ENCODE data around the gene SLC12A8.

DNA sequence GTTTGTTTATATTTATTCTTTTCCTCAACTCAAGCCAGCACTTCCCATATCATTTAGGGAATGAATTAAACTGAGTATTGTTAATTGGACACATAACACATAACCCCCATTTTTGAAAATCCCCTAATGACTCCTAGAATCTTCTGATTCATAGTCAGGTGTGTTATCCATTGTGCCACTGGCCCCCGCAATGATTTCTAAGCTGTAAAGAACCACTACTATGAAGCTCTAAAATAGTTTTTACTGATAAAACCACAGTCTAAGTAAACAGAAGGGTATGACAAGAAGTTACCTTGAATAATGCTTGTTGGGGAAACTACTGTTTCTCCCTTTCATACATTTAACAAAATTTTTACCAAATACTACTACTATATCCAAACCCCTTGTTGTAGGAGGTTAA, 22.3 kb upstream of the SLC12A8 start:
- TF ChIP-seq, protein P1, sequence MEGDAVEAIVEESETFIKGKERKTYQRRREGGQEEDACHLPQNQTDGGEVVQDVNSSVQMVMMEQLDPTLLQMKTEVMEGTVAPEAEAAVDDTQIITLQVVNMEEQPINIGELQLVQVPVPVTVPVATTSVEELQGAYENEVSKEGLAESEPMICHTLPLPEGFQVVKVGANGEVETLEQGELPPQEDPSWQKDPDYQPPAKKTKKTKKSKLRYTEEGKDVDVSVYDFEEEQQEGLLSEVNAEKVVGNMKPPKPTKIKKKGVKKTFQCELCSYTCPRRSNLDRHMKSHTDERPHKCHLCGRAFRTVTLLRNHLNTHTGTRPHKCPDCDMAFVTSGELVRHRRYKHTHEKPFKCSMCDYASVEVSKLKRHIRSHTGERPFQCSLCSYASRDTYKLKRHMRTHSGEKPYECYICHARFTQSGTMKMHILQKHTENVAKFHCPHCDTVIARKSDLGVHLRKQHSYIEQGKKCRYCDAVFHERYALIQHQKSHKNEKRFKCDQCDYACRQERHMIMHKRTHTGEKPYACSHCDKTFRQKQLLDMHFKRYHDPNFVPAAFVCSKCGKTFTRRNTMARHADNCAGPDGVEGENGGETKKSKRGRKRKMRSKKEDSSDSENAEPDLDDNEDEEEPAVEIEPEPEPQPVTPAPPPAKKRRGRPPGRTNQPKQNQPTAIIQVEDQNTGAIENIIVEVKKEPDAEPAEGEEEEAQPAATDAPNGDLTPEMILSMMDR (conservative IDR thresholded peaks at IDR 0.05), result no peak
- no peak for TF ChIP-seq ZFX (IDR thresholded peaks at IDR 0.05)

All from C4-2B (cell line).